Common myeloid progenitor, CD34-positive (primary cell): ENCODE data around the gene TTC8.

ENCODE experiments used
- CTCF ChIA-PET: fragments of 350-600 bp; sonication (Branson Sonifier 250); formaldehyde crosslinking; loops from one replicate; lab custom pipeline; 2021; ENCODE audit warnings: antibody characterized with exemption; lab: Charles Lee
- POLR2A ChIA-PET: fragments of 350-600 bp; sonication (Branson Sonifier 250); formaldehyde crosslinking; loops from one replicate; lab custom pipeline; 2021; ENCODE audit warnings: antibody characterized with exemption; lab: Charles Lee
- DNase-seq, 3 donors: peaks; one replicate each; pipeline versions ENCODE4 v3.0.0 to v3.0.0-alpha.2; 2013
- H3K27ac ChIP-seq, 2 experiments: 1 replicate in 1 of 2; 2 replicates in 1 of 2; pipeline ENCODE4 v1.7.0; 2013; ENCODE audit warnings: inconsistent platforms in 2 of 2, low read length in 2 of 2, mild to moderate bottlenecking in 2 of 2, low read depth in 1 of 2, moderate library complexity in 1 of 2; ENCODE audit not compliant: severe bottlenecking in 2 of 2, insufficient read depth in 1 of 2, poor library complexity in 1 of 2
- H3K27me3 ChIP-seq, 5 experiments: replicated peaks in 2 of 5; 1 replicate in 3 of 5; 2 replicates in 2 of 5; pipeline versions ENCODE4 v1.6.1 to v1.7.0; 2013; ENCODE audit warnings: low read length in 4 of 5, mild to moderate bottlenecking in 2 of 5, moderate library complexity in 2 of 5, inconsistent platforms in 1 of 5; ENCODE audit not compliant: insufficient read depth in 5 of 5, control insufficient read depth in 4 of 5
- H3K36me3 ChIP-seq, 4 experiments: 1 replicate in 2 of 4; 2 replicates in 2 of 4; pipeline versions ENCODE4 v1.6.1 to v1.7.0; 2013; ENCODE audit warnings: low read length in 3 of 4, control low read depth in 1 of 4, mild to moderate bottlenecking in 1 of 4; ENCODE audit not compliant: control insufficient read depth in 4 of 4, insufficient read depth in 4 of 4
- H3K4me1 ChIP-seq, 4 experiments: 1 replicate in 3 of 4; 2 replicates in 1 of 4; pipeline versions ENCODE4 v1.6.1 to v1.7.1; 2013; ENCODE audit warnings: low read length in 3 of 4, mild to moderate bottlenecking in 3 of 4, control low read depth in 1 of 4, inconsistent platforms in 1 of 4, moderate library complexity in 1 of 4; ENCODE audit not compliant: control insufficient read depth in 4 of 4, insufficient read depth in 4 of 4; ENCODE audit errors: control extremely low read depth in 1 of 4
- H3K4me3 ChIP-seq, 7 experiments: 1 replicate in 4 of 7; 2 replicates in 3 of 7; pipeline versions ENCODE4 v1.5.1 to v1.7.0; 2013; ENCODE audit warnings: mild to moderate bottlenecking in 7 of 7, low read length in 6 of 7, moderate library complexity in 6 of 7, inconsistent platforms in 2 of 7, low read depth in 2 of 7, control low read depth in 1 of 7; ENCODE audit not compliant: insufficient read depth in 4 of 7, control insufficient read depth in 1 of 7; ENCODE audit errors: extremely low read depth in 1 of 7
- H3K9me3 ChIP-seq, 5 experiments: 1 replicate in 4 of 5; 2 replicates in 1 of 5; pipeline versions ENCODE4 v1.6.1 to v1.7.1; 2013; ENCODE audit warnings: low read length in 4 of 5, mild to moderate bottlenecking in 2 of 5, inconsistent platforms in 1 of 5, low read depth in 1 of 5, moderate library complexity in 1 of 5; ENCODE audit not compliant: control insufficient read depth in 4 of 5, insufficient read depth in 2 of 5; ENCODE audit errors: control extremely low read depth in 1 of 5
- WGBS: methylation state at CpG from one replicate; pipeline ENCODE4 v1.1.5; 2013; ENCODE audit not compliant: insufficient coverage; 5-methylcytosine and 5-hydroxymethylcytosine counted together

The TTC8 gene

GRCh38 chr14:88901991-88902390, 77.5 kb downstream of the TTC8 start:
- Histone ChIP-seq H3K4me1 (no peaks in the 10 kb centered on the region), H3K9me3 (peaks cover 0 to 2% (median 0%) of the 10 kb centered on the region in 5 experiments), H3K36me3 (no peaks in the 10 kb centered on the region), H3K4me3 (no peak overlapping the region), H3K27me3 (peaks cover 0 to 3% (median 0%) of the 10 kb centered on the region in 5 experiments), H3K27ac (no peak overlapping the region)
- ChIA-PET POLR2A (no interaction called here), CTCF (no interaction called here)
- no peak for DNase-seq
- WGBS: 55% methylated on average over 1 of the region's 3 CpGs

DNA sequence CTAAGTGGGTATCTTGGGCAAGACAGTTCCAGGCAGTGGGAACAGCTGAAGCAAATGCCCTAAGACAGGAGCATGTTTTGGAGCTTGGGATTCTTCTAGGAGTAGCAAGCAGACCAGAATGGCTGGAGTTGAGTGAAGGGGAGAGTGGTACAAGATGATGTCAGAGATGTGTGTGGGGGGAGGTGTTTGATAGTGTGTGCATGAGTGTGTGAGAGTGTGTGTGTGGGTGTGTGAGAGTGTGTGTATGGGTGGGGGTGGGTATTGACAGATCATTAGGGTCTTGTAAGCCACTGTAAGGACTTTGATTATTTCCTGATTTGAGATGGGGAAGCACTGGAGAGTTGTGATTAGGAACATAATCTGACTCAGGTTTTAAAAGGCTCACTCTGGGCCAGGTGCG, 78.4 kb downstream of the TTC8 start:
- no peak overlapping the region for H3K4me3 ChIP-seq
- 100% methylated on average over 1 of the region's 1 CpG for WGBS
- peaks cover 0 to 4% (median 0%) of the 10 kb centered on the region in 5 experiments for H3K9me3 ChIP-seq
- DNase-seq: no peak
- H3K27ac ChIP-seq: no peak overlapping the region
- H3K4me1 ChIP-seq: no peaks in the 10 kb centered on the region
- CTCF ChIA-PET: no interaction called here
- peaks cover 0 to 3% (median 0%) of the 10 kb centered on the region in 5 experiments for H3K27me3 ChIP-seq
- H3K36me3 ChIP-seq: no peaks in the 10 kb centered on the region
- POLR2A ChIA-PET: no interaction called here

GRCh38 chr14:88904206-88904647, 79.8 kb downstream of the TTC8 start:
- no peak for DNase-seq
- Histone ChIP-seq H3K36me3 (no peaks in the 10 kb centered on the region), H3K9me3 (peaks cover 0 to 7% (median 3%) of the 10 kb centered on the region in 5 experiments), H3K27ac (no peak overlapping the region), H3K27me3 (peaks cover 0 to 3% (median 2%) of the 10 kb centered on the region in 5 experiments), H3K4me1 (no peaks in the 10 kb centered on the region), H3K4me3 (no peak overlapping the region)
- CTCF ChIA-PET: no interaction called here
- WGBS: 94% methylated on average over 3 of the region's 3 CpGs
- POLR2A ChIA-PET: no interaction called here

DNA sequence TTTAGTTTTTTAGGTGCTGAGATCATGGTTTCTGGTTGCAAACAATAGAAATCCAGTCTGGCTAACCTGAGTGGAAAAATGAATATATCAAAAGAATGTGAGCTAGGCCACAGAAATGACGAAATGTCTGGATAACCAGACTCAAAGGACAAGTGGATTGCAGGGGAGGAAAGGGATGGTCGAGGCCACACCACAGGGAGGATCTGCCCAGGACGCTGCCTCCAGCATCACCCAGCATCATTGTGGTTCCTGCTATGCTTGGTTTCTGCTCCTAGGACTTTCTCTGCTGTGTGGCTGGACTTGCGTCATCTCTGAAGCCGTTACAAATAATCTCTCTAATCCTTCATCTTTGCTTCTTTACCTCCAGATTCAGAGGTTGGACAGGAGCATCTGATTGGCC, 80.4 kb downstream of the TTC8 start:
- Histone ChIP-seq H3K27ac (no peak overlapping the region), H3K4me3 (no peak overlapping the region), H3K36me3 (no peaks in the 10 kb centered on the region), H3K27me3 (peaks cover 0 to 3% (median 2%) of the 10 kb centered on the region in 5 experiments), H3K4me1 (no peaks in the 10 kb centered on the region), H3K9me3 (peaks cover 0 to 7% (median 3%) of the 10 kb centered on the region in 5 experiments)
- POLR2A ChIA-PET: no interaction called here
- CTCF ChIA-PET: no interaction called here
- DNase-seq: no peak
- 89% methylated on average over 4 of the region's 5 CpGs for WGBS

DNA sequence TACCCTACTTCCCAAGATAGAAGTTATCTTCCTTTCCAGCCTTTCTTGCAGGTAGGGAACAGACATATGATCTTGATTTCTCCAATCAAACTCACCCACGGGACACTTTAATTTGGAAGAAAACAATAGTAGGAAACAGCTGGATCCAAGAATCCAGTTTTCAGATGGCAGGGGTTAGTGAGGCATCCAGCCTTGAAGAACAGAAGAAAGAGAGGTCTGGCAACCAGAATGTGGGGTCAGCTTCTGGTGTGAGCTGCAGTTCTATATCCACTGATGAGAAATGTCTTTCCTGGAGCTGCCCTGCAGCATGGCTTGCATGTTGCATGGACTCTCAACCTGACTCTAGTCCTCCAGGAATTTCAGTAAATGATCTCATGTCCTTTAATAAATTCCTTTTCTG, 83.8 kb downstream of the TTC8 start:
- Histone ChIP-seq H3K36me3 (no peaks in the 10 kb centered on the region), H3K4me3 (no peak overlapping the region), H3K9me3 (peaks cover 0 to 10% (median 3%) of the 10 kb centered on the region in 5 experiments), H3K27me3 (peaks cover 0 to 2% (median 0%) of the 10 kb centered on the region in 5 experiments), H3K27ac (no peak overlapping the region), H3K4me1 (no peaks in the 10 kb centered on the region)
- WGBS: no CpG with 5 or more reads among the region's 1 CpG
- CTCF ChIA-PET: no interaction called here
- DNase-seq: no peak
- POLR2A ChIA-PET: no interaction called here

DNA sequence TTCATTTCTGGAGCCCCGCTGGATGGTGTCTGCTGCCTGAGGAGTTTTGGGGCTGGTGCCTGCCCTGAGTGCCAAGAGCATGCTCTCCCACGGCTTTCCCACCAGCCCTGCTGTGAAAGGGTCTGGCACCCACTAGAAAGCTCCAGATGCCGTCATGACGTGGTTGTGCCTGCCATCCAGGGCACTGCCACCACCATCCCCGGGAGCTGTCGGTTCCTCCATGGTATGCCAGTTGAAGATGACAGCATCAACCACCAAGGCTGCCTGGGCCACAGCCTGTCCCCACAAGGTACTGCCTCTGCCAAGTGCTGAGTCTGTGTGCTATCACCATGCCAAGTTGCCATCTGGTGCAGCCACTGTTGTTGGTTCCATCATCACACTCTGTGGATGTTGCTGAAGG, 85.9 kb downstream of the TTC8 start:
- Histone ChIP-seq H3K4me3 (no peak overlapping the region), H3K27ac (no peak overlapping the region), H3K27me3 (peaks cover 0 to 3% (median 0%) of the 10 kb centered on the region in 5 experiments), H3K36me3 (no peaks in the 10 kb centered on the region), H3K9me3 (peaks cover 0 to 13% (median 6%) of the 10 kb centered on the region in 5 experiments), H3K4me1 (no peaks in the 10 kb centered on the region)
- no peak for DNase-seq
- WGBS: 97% methylated on average over 6 of the region's 6 CpGs
- ChIA-PET CTCF (no interaction called here), POLR2A (no interaction called here)

- no CpG with 5 or more reads among the region's 4 CpGs for WGBS
- peaks cover 0 to 13% (median 6%) of the 10 kb centered on the region in 5 experiments for H3K9me3 ChIP-seq
Measured at GRCh38 chr14:88911809-88912208, 87.4 kb downstream of the TTC8 start.

More at GRCh38 chr14:88911809-88912208, 87.4 kb downstream of the TTC8 start:
- Histone ChIP-seq H3K4me1 (no peaks in the 10 kb centered on the region), H3K36me3 (no peaks in the 10 kb centered on the region), H3K27ac (no peak overlapping the region), H3K4me3 (no peak overlapping the region), H3K27me3 (peaks cover 0 to 3% (median 0%) of the 10 kb centered on the region in 5 experiments)
- no peak for DNase-seq
- POLR2A ChIA-PET: no interaction called here
- CTCF ChIA-PET: no interaction called here
